Esophagus muscularis mucosa (tissue), 4 donors: Measurements from ENCODE around the gene TMCO1. TPM values are rescaled to one million over a fixed set of nuclear protein-coding genes. Genes with fewer than 3 reads are reported as not detected.

ENCODE experiments used
- DNase-seq: peaks from one replicate; pipeline ENCODE4 v3.0.0-alpha.2; 2017; ENCODE audit errors: extremely low spot score
- H3K27ac ChIP-seq, 4 donors: fragments of 200-600 bp; sonication (generic); replicated peaks in 1 of 4; 1 replicate in 3 of 4; 2 replicates in 1 of 4; pipeline ENCODE4 v1.5.1; 2016 to 2019; ENCODE audit warnings: mild to moderate bottlenecking in 1 of 4
- H3K27me3 ChIP-seq, 4 donors: fragments of 200-600 bp; sonication (generic); one replicate each; pipeline versions ENCODE4 v1.5.1 to v1.6.0; 2016 to 2019
- H3K36me3 ChIP-seq, 4 donors: fragments of 200-600 bp; sonication (generic); one replicate each; pipeline ENCODE4 v1.5.1; 2016 to 2019
- H3K4me1 ChIP-seq, 4 donors: fragments of 200-600 bp; sonication (generic); one replicate each; pipeline ENCODE4 v1.5.1; 2016 to 2019
- H3K4me3 ChIP-seq, 4 donors: fragments of 200-600 bp; sonication (generic); 1 replicate in 2 of 4; 2 replicates in 2 of 4; pipeline ENCODE4 v1.5.1; 2016 to 2019; ENCODE audit warnings: mild to moderate bottlenecking in 4 of 4, moderate library complexity in 1 of 4
- H3K9me3 ChIP-seq, 4 donors: fragments of 200-600 bp; sonication (generic); 1 replicate in 3 of 4; 2 replicates in 1 of 4; pipeline ENCODE4 v1.5.1; 2016 to 2019
- EP300 ChIP-seq: sonication (generic); formaldehyde crosslinking; IDR thresholded peaks from one replicate; pipeline ENCODE4 v1.6.1; 2017; ENCODE audit warnings: antibody characterized with exemption
- POLR2A ChIP-seq: fragments of 450-650 bp; IDR thresholded peaks from one replicate; pipeline ENCODE4 v1.6.1; 2017; ENCODE audit warnings: antibody characterized with exemption, moderate library complexity, mild to moderate bottlenecking, low read depth
- POLR2AphosphoS5 ChIP-seq, 2 donors: sonication (generic); formaldehyde crosslinking; IDR thresholded peaks; one replicate each; pipeline ENCODE4 v1.6.1; 2017; ENCODE audit warnings: antibody characterized with exemption in 2 of 2
- WGBS: methylation state at CpG from one replicate; pipeline ENCODE4 v1.1.5; 2018; 5-methylcytosine and 5-hydroxymethylcytosine counted together
- intact Hi-C: fragments of 100-400 bp; cut with DNase I; formaldehyde crosslinking; loops from one replicate; pipeline ENCODE4 v1.15.1; 2023
- total RNA-seq, 4 donors: library from RNA; depleted of rRNA; stranded (reverse); fragments of >200 nt; gene quantifications; one replicate each; pipeline versions ENCODE4 v1.1.0 to v1.2.1, GENCODE V29; 2016
- TF ChIP-seq, protein P1 (sequence below), 3 experiments: fragments of 200-600 bp in 2 of 3; fragments of 450-650 bp in 1 of 3; sonication (generic) in 2 of 3; IDR thresholded peaks; one replicate each; pipeline ENCODE4 v1.5.1; 2017 to 2019; ENCODE audit warnings: antibody characterized with exemption in 3 of 3, mild to moderate bottlenecking in 2 of 3, moderate library complexity in 1 of 3

The TMCO1 gene, protein sequence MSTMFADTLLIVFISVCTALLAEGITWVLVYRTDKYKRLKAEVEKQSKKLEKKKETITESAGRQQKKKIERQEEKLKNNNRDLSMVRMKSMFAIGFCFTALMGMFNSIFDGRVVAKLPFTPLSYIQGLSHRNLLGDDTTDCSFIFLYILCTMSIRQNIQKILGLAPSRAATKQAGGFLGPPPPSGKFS
- 10 to 100 TPM; 36.0 to 45.7 (median 37.8) TPM for total RNA-seq

DNA sequence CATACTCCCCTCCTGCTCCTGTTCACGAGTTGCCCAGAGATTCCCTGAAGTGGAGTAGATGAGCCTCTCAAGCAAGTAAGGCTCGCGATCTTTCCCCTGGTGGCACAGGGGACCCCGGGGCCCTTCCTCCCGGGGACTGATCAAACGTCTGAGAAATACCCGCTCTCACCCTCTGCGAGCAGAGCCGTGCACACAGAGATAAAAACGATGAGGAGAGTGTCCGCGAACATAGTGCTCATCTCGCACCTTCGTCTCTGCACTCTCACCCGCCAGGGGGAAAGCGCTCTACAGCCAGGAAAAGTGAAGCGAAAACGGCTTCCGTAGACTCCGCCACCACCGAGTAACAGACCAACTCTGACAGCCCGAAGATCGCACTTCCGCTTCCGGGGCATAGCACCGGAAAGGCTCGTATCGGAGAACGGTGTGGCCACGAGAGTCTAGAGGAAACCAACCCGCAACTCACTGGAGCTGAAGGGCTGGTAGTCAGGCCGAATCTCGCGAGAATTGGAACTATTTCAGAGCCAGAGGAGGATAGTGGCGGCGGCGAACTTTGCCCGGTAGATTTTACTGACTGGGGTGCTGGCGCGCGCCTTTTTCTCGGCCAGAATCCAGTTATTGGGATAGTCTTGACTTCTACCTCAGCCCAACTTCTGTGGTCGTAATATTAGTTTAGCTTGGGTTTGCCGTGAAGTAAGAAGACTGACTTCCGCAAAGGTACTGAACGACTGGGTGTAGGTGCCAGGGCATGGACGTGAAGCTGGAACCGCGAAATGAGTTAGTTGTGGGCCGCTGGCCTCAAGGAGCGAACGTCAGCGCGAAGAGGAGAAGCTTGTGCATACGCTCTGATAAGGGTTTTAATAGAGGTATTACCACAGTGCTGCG is at the start of gene TMCO1:
TMCO1 (minus strand) TSS at position 356 of the 882 bp plus-strand sequence; CDS start at position 239, 117 bp downstream.
- intact Hi-C loops, result loop anchor here (5.0 kb wide), 4 partner anchors 59 to 144 kb away; partner anchors contain the start of genes ALDH9A1, MGST3 and UCK2
- peaks cover 0 to 46% (median 21%) of the 10 kb centered on the region in 4 donors for H3K36me3 ChIP-seq
- no peaks in the 10 kb centered on the region for H3K9me3 ChIP-seq
- TF ChIP-seq POLR2AphosphoS5 (IDR thresholded peaks at IDR 0.05), result peak; percentile 87 to 96
- TF ChIP-seq, protein P1, sequence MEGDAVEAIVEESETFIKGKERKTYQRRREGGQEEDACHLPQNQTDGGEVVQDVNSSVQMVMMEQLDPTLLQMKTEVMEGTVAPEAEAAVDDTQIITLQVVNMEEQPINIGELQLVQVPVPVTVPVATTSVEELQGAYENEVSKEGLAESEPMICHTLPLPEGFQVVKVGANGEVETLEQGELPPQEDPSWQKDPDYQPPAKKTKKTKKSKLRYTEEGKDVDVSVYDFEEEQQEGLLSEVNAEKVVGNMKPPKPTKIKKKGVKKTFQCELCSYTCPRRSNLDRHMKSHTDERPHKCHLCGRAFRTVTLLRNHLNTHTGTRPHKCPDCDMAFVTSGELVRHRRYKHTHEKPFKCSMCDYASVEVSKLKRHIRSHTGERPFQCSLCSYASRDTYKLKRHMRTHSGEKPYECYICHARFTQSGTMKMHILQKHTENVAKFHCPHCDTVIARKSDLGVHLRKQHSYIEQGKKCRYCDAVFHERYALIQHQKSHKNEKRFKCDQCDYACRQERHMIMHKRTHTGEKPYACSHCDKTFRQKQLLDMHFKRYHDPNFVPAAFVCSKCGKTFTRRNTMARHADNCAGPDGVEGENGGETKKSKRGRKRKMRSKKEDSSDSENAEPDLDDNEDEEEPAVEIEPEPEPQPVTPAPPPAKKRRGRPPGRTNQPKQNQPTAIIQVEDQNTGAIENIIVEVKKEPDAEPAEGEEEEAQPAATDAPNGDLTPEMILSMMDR (IDR thresholded peaks at IDR 0.05), result peak; percentile 5 to 25 (median 12)
- no peak for TF ChIP-seq EP300
- no peak for TF ChIP-seq POLR2A
- under 1% methylated on average over 47 of the region's 56 CpGs for WGBS
- DNase-seq, result peak; percentile 98
- H3K4me3 ChIP-seq, result peak within 1 kb of the TSS; percentile 59 to 93 (median 82)
- H3K4me1 ChIP-seq, result peaks cover 19 to 47% (median 41%) of the 10 kb centered on the region in 4 donors
- no peaks in the 10 kb centered on the region for H3K27me3 ChIP-seq
- H3K27ac ChIP-seq, result peak within 1 kb of the TSS; percentile 83 to 94 (median 87)

DNA sequence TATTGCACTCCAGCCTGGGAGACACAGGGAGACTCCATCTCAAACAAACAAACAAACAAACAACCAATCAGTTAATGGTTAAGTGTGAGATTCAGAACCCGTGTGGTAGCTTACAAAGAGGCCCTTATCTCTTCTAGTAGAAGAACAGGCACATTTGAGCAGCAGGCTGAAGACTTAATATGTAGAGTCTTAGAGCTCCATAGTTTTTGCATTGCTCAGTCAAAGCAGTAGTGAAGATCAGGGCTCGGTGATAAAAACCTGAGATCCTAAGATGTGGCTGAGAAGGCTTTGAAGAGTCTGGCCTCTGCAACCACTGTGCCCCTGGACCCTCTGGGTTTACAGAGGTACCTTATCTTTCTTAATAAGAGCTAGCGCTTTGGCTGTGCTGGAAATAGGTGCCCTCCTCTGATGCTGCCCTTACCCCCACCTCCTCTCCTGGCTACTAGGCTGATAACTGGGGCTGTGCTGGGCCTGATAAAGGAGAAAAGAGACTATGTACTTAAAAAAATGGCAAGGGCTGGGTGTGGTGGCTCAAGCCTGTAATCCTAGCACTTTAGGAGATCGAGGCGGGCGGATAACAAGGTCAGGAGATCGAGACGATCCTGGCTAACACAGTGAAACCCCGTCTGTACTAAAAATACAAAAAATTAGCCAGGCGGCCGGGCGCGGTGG is 48.3 kb upstream of the TMCO1 start:
- Histone ChIP-seq H3K4me1 (no peaks in the 10 kb centered on the region), H3K36me3 (no peaks in the 10 kb centered on the region), H3K4me3 (no peak overlapping the region), H3K27me3 (peaks cover 0 to 7% (median 0%) of the 10 kb centered on the region in 4 donors), H3K27ac (no peak overlapping the region), H3K9me3 (peaks cover 0 to 4% (median 0%) of the 10 kb centered on the region in 4 donors)
- intact Hi-C loops, result no loop called here
- DNase-seq, result peak; percentile 34
- TF ChIP-seq EP300 (no peak), POLR2A (no peak), POLR2AphosphoS5 (IDR thresholded peaks at IDR 0.05) (no peak)
- TF ChIP-seq, protein P1 (IDR thresholded peaks at IDR 0.05), result no peak
- WGBS, result 90% methylated on average over 13 of the region's 13 CpGs

DNA sequence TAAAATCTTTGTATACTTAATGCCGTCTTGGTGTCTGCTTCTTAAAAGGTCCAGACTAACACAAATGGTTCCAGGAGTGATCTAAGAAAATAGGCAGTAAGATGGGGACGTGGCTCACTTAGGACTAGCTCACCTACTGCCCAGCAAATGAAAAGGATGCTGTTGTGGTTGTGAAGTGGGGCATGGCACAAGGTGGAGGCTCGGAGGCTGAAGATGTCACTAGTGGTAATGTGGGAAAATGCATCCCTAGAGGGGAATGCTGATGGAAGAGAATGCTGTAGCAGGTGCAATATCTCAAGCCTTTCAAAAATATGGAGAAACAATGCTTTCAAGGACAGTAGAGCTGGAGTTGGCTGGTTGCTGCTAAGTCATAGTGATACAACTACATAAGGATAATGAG is 47.5 kb upstream of the TMCO1 start:
- H3K4me3 ChIP-seq, result no peak overlapping the region
- H3K4me1 ChIP-seq, result no peaks in the 10 kb centered on the region
- H3K9me3 ChIP-seq, result peaks cover 0 to 4% (median 0%) of the 10 kb centered on the region in 4 donors
- H3K27me3 ChIP-seq, result peaks cover 0 to 8% (median 0%) of the 10 kb centered on the region in 4 donors
- DNase-seq, result no peak
- intact Hi-C loops, result no loop called here
- 53% methylated on average over 3 of the region's 3 CpGs for WGBS
- TF ChIP-seq POLR2A (no peak), POLR2AphosphoS5 (IDR thresholded peaks at IDR 0.05) (no peak), EP300 (no peak)
- TF ChIP-seq, protein P1 (IDR thresholded peaks at IDR 0.05), result no peak
- H3K36me3 ChIP-seq, result no peaks in the 10 kb centered on the region
- no peak overlapping the region for H3K27ac ChIP-seq

DNA sequence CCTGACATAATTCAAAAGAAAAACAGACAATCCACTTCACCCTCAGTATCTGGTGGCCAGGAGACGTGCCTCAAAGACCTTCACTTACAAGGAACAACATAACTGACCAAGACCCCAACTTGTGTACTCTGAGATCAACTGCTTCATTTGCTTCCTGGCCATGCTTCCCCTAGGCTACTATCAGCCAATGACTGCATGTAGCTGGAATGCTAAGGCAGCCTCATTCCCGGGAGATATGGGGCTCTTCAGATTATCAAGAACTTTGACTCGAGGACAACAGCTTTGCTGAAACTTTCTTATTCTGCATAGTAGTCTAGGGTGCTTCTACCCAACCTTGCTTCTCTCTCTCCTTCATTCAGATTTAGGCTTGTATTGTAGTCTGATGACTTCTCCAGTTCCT is 47.1 kb upstream of the TMCO1 start:
- intact Hi-C loops, result no loop called here
- Histone ChIP-seq H3K27ac (no peak overlapping the region), H3K9me3 (peaks cover 0 to 4% (median 0%) of the 10 kb centered on the region in 4 donors), H3K4me1 (no peaks in the 10 kb centered on the region), H3K36me3 (no peaks in the 10 kb centered on the region), H3K27me3 (peaks cover 0 to 8% (median 0%) of the 10 kb centered on the region in 4 donors), H3K4me3 (no peak overlapping the region)
- TF ChIP-seq, protein P1 (IDR thresholded peaks at IDR 0.05), result no peak
- no peak for TF ChIP-seq POLR2AphosphoS5 (IDR thresholded peaks at IDR 0.05)
- no peak for TF ChIP-seq EP300
- no peak for TF ChIP-seq POLR2A
- 69% methylated on average over 3 of the region's 3 CpGs for WGBS
- no peak for DNase-seq
